Nephron progenitor cell (in vitro differentiated cells): ENCODE data around the gene HEATR3.
A peak's percentile ranks its signal among the peaks of the same experiment; 100 is the strongest.

Source experiments
- DNase-seq: peaks from one replicate; pipeline ENCODE4 v3.0.0; 2021
- H3K27ac Mint-ChIP-seq: 2 replicates; pipeline ENCODE4 v1.8.0; 2021; ENCODE audit warnings: mild to moderate bottlenecking, moderate library complexity, mixed read lengths
- H3K27me3 Mint-ChIP-seq: 2 replicates; pipeline ENCODE4 v1.8.0; 2021; ENCODE audit warnings: mild to moderate bottlenecking, low read depth, mixed read lengths; ENCODE audit not compliant: poor library complexity
- H3K36me3 Mint-ChIP-seq: 2 replicates; pipeline ENCODE4 v1.8.0; 2021; ENCODE audit warnings: low read depth, mixed read lengths
- H3K4me1 Mint-ChIP-seq: 2 replicates; pipeline ENCODE4 v1.8.0; 2021; ENCODE audit warnings: mixed read lengths
- H3K4me3 Mint-ChIP-seq: 2 replicates; pipeline ENCODE4 v1.8.0; 2021; ENCODE audit warnings: mild to moderate bottlenecking, moderate library complexity, mixed read lengths
- H3K9me3 Mint-ChIP-seq: 2 replicates; pipeline ENCODE4 v1.8.0; 2021; ENCODE audit warnings: mild to moderate bottlenecking, moderate library complexity, mixed read lengths
- CTCF ChIP-seq: fragments of 200-600 bp; sonication (generic); IDR thresholded peaks from 2 replicates; pipeline ENCODE4 v1.5.0; 2021; ENCODE audit warnings: antibody characterized with exemption

Gene HEATR3

GRCh38 chr16:50024684-50025536 lies 40.9 kb upstream of the HEATR3 start, which contains the start of gene CNEP1R1:
Gene CNEP1R1, plus strand, starts transcription at chr16:50025225. Its CDS starts 91 bp downstream, at chr16:50025316.
- H3K4me3 Mint-ChIP-seq = peak within 1 kb of the TSS; percentile 95
- H3K4me1 Mint-ChIP-seq = peaks cover 32% of the 10 kb centered on the region

GRCh38 chr16:50025537-50025931 lies 40.2 kb upstream of the HEATR3 start:
- Mint-ChIP-seq H3K36me3 (peaks cover 21% of the 10 kb centered on the region), H3K27ac (peak overlapping the region; percentile 94), H3K4me1 (peaks cover 32% of the 10 kb centered on the region), H3K27me3 (peaks cover 5% of the 10 kb centered on the region), H3K4me3 (peak overlapping the region; percentile 95), H3K9me3 (no peaks in the 10 kb centered on the region)
- no peak for DNase-seq
- TF ChIP-seq CTCF = no peak

More at GRCh38 chr16:50024684-50025536, 40.9 kb upstream of the HEATR3 start, which contains the start of gene CNEP1R1:
- peak; percentile 92 for DNase-seq
- peak; percentile 100 for TF ChIP-seq CTCF
- peak within 1 kb of the TSS; percentile 94 for H3K27ac Mint-ChIP-seq
- H3K27me3 Mint-ChIP-seq = peaks cover 5% of the 10 kb centered on the region
- no peaks in the 10 kb centered on the region for H3K9me3 Mint-ChIP-seq
- H3K36me3 Mint-ChIP-seq = peaks cover 17% of the 10 kb centered on the region

GRCh38 chr16:50027829-50028228 lies 37.9 kb upstream of the HEATR3 start:
- Mint-ChIP-seq H3K9me3 (no peaks in the 10 kb centered on the region), H3K4me1 (peaks cover 21% of the 10 kb centered on the region), H3K27ac (no peak overlapping the region), H3K4me3 (no peak overlapping the region), H3K36me3 (peaks cover 40% of the 10 kb centered on the region), H3K27me3 (no peaks in the 10 kb centered on the region)
- no peak for TF ChIP-seq CTCF
- no peak for DNase-seq

- Mint-ChIP-seq H3K27me3 (no peaks in the 10 kb centered on the region), H3K27ac (no peak overlapping the region), H3K4me1 (peaks cover 5% of the 10 kb centered on the region), H3K9me3 (no peaks in the 10 kb centered on the region), H3K36me3 (peaks cover 32% of the 10 kb centered on the region), H3K4me3 (no peak overlapping the region)
- no peak for TF ChIP-seq CTCF
- DNase-seq = no peak
Measured at GRCh38 chr16:50035468-50035992, 30.2 kb upstream of the HEATR3 start.

GRCh38 chr16:50036426-50036825 lies 29.3 kb upstream of the HEATR3 start:
- no peak for DNase-seq
- Mint-ChIP-seq H3K9me3 (no peaks in the 10 kb centered on the region), H3K27me3 (no peaks in the 10 kb centered on the region), H3K4me3 (no peak overlapping the region), H3K4me1 (peaks cover 5% of the 10 kb centered on the region), H3K27ac (no peak overlapping the region), H3K36me3 (peaks cover 26% of the 10 kb centered on the region)
- no peak for TF ChIP-seq CTCF
